Activated gamma-delta T cell (primary cell): ENCODE data around the gene RAF1.
"Not testable (repeated sequence)": the region's sequence is repeated elsewhere in the genome, so short reads cannot be mapped to it uniquely, and the experiment has no call there.

Experiments
- DNase-seq: peaks from one replicate; lab custom pipeline; 2025; lab: John Stamatoyannopoulos, UW
- total RNA-seq, 2 donors: gene quantifications; one replicate each; lab custom pipeline; 2026; lab: John Stamatoyannopoulos, UW

Gene RAF1
- total RNA-seq: 291 to 296 reads per million in 2 donors

- peak; percentile 95 for DNase-seq
Measured at GRCh38 chr3:12663936-12664908, at the start of gene RAF1. TSS of gene RAF1 (minus strand) at chr3:12664117. CDS start at chr3:12618721, 45,396 bp downstream.

- no peak for DNase-seq
Measured at GRCh38 chr3:12710062-12710461, 46.1 kb upstream of the RAF1 start.

- DNase-seq: no peak
Measured at GRCh38 chr3:12709334-12709733, 45.4 kb upstream of the RAF1 start.

- no peak for DNase-seq
Measured at GRCh38 chr3:12708584-12709192, 44.8 kb upstream of the RAF1 start.

DNA sequence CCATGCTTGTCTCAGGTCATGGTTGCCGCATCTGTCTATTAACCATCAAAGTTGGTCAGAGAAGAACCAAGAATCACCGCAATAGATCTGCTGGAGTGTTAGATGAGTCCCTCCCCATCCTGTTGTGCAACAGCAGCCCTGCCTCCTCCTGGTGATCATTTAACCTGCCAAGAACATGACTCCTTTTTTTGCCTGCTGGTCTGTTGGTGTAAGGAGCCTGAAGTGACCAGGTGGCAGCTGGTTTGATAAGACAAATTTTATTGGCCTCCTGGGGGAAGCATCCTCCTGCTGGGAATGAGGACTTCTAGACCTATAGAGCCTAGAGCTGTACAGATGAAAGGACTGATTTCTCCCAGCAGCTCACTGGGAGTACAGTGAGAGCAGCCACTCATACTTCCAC is 43.5 kb upstream of the RAF1 start:
- no peak for DNase-seq

- DNase-seq: no peak
Measured at GRCh38 chr3:12706504-12707253, 42.8 kb upstream of the RAF1 start.

GRCh38 chr3:12705981-12706380 is 42.1 kb upstream of the RAF1 start:
- no peak for DNase-seq

DNA sequence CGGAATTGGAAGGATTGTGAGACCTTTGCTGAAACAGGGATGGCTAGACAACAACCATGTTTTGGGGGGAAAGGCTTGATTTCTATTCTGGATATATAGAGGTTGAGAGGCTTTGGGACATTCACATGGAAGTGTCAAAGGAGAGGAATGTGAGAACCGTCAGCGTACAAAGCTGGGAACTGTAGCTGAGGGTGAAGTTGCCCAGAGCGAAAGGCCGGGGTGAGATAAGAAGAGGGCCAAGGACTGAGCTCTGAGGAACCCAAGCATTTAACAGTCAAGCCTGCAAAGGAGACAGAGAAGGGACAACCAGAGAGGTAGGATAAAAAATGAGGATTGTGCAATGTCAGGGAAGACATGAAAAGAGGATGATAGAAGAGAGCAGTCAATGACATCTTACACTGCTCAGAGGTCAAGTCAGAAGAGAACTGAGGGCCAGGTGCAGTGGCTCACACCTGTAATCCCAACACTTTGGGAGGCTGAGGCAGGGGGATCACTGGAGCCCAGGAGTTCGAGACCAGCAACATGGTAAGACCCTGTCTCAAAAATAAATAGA is 41.5 kb upstream of the RAF1 start:
- DNase-seq: no peak

- DNase-seq: no peak
Measured at GRCh38 chr3:12702501-12702900, 38.6 kb upstream of the RAF1 start.

- not testable (repeated sequence) for DNase-seq
Measured at GRCh38 chr3:12701601-12702000, 37.7 kb upstream of the RAF1 start.

DNA sequence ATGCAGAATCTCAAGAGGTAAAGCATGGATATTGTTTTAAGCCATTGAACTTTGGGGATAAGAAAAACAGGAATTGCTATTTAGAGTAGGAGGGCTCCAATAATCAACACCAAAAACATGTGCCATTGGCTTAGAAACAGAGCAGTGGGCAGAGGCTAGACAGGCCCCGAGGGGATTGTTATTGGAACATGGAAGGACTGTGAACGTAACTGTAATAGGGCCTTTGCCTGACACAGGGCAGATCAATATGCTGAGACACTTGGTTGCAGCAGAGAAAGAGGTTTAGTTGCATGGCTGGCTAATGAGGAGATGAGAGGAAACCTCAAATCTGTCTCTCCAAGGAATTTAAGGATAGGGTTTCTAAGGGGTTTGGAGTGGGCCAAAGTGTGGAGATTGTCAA is 36.9 kb upstream of the RAF1 start:
- no peak for DNase-seq

DNA sequence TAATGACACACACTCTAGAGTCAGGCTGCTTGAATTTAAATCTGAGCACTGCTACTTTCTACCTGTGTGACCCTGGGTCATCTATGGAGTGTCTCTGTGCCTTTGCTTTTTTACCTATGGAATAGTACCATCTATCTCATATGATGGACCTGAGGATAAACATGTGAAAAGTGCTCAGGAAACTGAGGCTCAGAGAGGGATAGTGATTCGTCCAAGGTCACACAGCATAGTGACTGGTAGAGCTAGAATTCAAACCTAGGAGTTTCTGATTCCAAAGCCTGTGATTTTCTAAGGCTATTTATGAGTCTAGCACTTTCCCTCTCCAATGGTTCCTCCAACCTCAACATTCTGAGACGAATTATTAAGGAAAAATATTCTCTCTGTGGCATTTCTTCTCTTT is 32.0 kb upstream of the RAF1 start:
- DNase-seq: no peak

- DNase-seq: no peak
Measured at GRCh38 chr3:12695112-12695511, 31.2 kb upstream of the RAF1 start.

DNA sequence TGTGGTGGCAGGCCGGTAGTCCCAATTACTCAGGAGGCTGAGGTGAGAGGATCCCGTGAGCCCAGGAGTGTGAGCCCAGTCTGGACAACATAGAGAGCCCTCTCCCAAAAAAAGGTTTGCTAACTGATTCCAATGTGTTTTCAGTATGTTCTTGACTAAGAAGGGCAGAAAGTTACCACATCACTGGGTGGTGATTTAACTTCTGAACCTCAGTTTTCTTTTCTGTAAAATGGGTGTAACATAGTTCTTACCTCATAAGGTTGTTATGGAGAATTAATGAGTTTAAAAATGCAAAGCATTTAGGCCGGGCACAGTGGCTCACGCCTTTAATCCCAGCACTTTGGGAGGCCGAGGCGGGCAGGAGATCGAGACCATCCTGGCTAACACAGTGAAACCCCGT is 28.5 kb upstream of the RAF1 start:
- no peak for DNase-seq

DNA sequence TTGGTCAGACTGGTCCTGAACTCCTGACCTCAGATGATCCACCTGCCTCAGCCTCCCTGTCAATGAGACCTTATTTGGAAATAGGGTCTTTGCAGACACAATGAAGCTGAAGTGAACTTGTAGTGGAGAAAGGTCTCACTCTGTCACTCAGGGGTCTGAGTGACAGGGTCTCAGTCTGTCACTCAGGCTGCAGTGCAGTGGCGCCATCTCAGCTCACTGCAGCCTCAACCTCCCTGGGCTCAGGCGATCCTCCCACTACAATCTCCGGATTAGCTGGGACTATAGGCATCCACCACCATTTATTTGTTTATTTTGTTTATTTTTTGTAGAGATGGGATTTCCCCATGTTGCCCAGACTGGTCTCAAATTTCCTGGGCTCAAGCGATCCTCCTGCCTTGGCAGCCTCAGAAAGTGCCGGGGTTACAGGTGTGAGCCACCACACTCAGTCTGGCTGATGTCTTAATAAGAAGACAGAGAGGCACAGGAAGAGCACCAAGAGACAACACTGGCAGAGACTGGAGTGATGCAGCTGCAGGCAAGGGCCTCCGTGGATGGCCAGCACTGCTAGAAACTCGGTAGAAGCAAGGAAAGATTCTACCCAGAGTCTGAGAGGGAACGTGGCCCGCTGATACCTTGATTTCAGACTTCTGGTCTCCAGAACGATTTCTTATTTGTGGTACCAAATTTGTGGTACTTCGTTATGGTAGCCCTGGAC is 26.2 kb upstream of the RAF1 start:
- no peak for DNase-seq

DNA sequence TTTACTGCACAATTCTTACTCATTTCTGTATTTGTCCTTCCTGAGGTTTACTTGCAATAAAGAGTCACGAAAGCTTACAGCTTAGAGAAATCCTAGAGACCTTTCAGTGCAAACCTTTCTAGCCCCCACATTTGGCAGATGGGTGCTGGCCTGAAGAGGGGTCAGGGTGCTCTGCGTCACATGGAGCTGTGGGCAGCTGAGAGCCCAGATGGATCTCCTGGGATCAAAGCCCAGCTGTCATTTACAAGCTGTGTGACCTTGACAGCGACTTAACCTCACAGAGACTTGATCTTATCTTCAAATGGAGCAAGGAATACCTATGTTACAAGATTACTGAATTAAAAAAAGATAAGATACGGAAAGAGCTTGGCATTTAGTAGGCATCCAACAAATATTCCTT is 24.0 kb upstream of the RAF1 start:
- no peak for DNase-seq

- DNase-seq: no peak
Measured at GRCh38 chr3:12686096-12686495, 22.2 kb upstream of the RAF1 start.

GRCh38 chr3:12681943-12682390 is 18.1 kb upstream of the RAF1 start:
- no peak for DNase-seq

DNA sequence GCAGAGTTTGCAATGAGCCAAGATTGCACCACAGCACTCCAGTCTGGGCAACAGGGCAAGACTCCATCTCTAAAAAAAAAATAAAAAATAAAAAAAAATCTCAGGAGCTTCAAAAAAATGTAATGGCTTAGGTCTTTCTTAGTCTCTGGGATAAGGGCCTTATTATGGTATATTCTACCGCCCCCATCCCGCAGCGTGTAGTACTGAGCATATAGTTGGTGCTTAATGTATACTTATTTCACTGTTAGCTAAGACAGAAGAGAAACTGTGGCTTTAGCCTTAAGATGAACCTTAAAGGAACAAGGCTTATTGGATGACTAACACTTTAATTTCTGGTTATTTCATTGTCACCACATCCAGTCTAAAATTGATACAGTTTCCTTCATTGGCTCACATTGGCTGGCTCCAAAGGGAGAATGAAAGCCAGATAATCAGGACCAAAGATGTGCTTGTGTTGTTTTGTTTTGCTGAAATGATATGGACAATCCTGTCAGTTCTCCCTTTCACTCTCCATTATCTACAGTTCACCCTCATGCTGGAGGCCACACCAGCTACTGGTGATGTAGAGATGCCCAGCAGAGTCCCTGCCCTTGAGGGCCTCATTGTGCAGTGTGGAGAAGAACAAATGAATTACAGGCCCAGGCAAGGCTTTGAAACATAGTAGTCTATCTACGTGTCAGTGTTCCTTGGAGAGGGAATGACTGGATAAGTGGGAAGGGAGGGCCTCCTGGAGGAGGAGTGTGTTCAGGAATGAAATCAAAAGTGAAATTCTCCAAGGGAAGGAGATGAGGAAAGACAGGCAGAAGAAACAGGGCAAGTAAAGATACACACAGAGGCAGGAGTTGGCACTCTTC is 17.4 kb upstream of the RAF1 start:
- no peak for DNase-seq

GRCh38 chr3:12679468-12679867 is 15.6 kb upstream of the RAF1 start:
- DNase-seq: no peak
